H1 (cell line): ENCODE data around the gene PPA1. TPM values are rescaled to one million over a fixed set of nuclear protein-coding genes. Genes with fewer than 3 reads are reported as not detected.

ENCODE experiments used
- CTCF ChIA-PET: fragments of 300-600 bp; sonication (Branson Sonifier 250); formaldehyde crosslinking; loops from one replicate; lab custom pipeline; 2021; ENCODE audit not compliant: partially characterized antibody; lab: Charles Lee
- POLR2A ChIA-PET: fragments of 300-600 bp; sonication (Branson Sonifier 250); formaldehyde crosslinking; loops from one replicate; lab custom pipeline; 2021; ENCODE audit warnings: inconsistent platforms; ENCODE audit not compliant: partially characterized antibody; lab: Charles Lee
- DNase-seq, 2 experiments: peaks; one replicate each; pipeline versions ENCODE4 v3.0.0 to v3.0.0-alpha.2; 2010 to 2022; ENCODE audit warnings: low spot score in 2 of 2, low read depth in 1 of 2, mixed read lengths in 1 of 2
- FAIRE-seq: peaks from 2 replicates; lab custom pipeline; 2011; peaks lifted over from hg19 to GRCh38; lab: Jason Lieb, UNC
- H2AFZ ChIP-seq: 2 replicates; pipeline ENCODE4 v1.8.1; 2012; ENCODE audit warnings: low read length, inconsistent platforms
- H2AK5ac ChIP-seq: 2 replicates; pipeline ENCODE4 v1.6.1; 2013; ENCODE audit warnings: low read depth, low read length
- H2BK120ac ChIP-seq: replicated peaks from 2 replicates; pipeline ENCODE3; 2013; ENCODE audit warnings: low read depth, low read length, inconsistent platforms
- H2BK12ac ChIP-seq: 2 replicates; pipeline ENCODE4 v1.6.1; 2013; ENCODE audit warnings: low read depth, low read length
- H2BK15ac ChIP-seq: 2 replicates; pipeline ENCODE4 v1.6.1; 2013; ENCODE audit warnings: low read length
- H2BK20ac ChIP-seq: 2 replicates; pipeline ENCODE4 v1.6.1; 2013; ENCODE audit warnings: low read length
- H2BK5ac ChIP-seq: 2 replicates; pipeline ENCODE4 v1.6.1; 2013; ENCODE audit warnings: low read depth, low read length
- H3K14ac ChIP-seq: 2 replicates; pipeline ENCODE4 v1.6.1; 2013; ENCODE audit warnings: inconsistent platforms; ENCODE audit not compliant: insufficient read length
- H3K18ac ChIP-seq: 2 replicates; pipeline ENCODE4 v1.6.1; 2013; ENCODE audit warnings: low read length; ENCODE audit errors: extremely low read depth
- H3K23ac ChIP-seq: 2 replicates; pipeline ENCODE4 v1.6.1; 2013; ENCODE audit warnings: inconsistent platforms; ENCODE audit not compliant: insufficient read length
- H3K23me2 ChIP-seq: 2 replicates; pipeline ENCODE4 v1.6.1; 2013; ENCODE audit warnings: low read depth, low read length
- H3K27ac ChIP-seq: 2 replicates; pipeline ENCODE4 v1.6.1; 2011; ENCODE audit warnings: low read depth, low read length, inconsistent platforms
- H3K27me3 ChIP-seq, 4 experiments: replicated peaks in 1 of 4; 1 replicate in 1 of 4; 2 replicates in 3 of 4; pipeline versions ENCODE4 v1.6.1 to v1.8.1; 2011 to 2013; ENCODE audit warnings: low read length in 3 of 4, mild to moderate bottlenecking in 3 of 4, inconsistent platforms in 2 of 4, mixed read lengths in 2 of 4, moderate library complexity in 1 of 4; ENCODE audit not compliant: control insufficient read depth in 3 of 4, insufficient read depth in 3 of 4; ENCODE audit errors: extremely low read depth in 1 of 4
- H3K36me3 ChIP-seq, 4 experiments: 2 replicates each; pipeline versions ENCODE4 v1.6.1 to v1.8.1; 2011 to 2013; ENCODE audit warnings: mild to moderate bottlenecking in 4 of 4, low read length in 3 of 4, moderate library complexity in 2 of 4, control low read depth in 1 of 4, inconsistent platforms in 1 of 4; ENCODE audit not compliant: insufficient read depth in 4 of 4, control insufficient read depth in 2 of 4
- H3K4ac ChIP-seq: replicated peaks from 2 replicates; pipeline ENCODE3; 2013; ENCODE audit warnings: low read length, low read depth, mixed read lengths, inconsistent platforms; ENCODE audit not compliant: insufficient read length
- H3K4me1 ChIP-seq, 4 experiments: replicated peaks in 1 of 4; 1 replicate in 1 of 4; 2 replicates in 3 of 4; pipeline versions ENCODE4 v1.6.1 to v1.8.1; 2011 to 2013; ENCODE audit warnings: low read length in 3 of 4, inconsistent platforms in 2 of 4, mixed read lengths in 1 of 4; ENCODE audit not compliant: insufficient read depth in 4 of 4, control insufficient read depth in 3 of 4
- H3K4me2 ChIP-seq, 2 experiments: 2 replicates each; pipeline versions ENCODE4 v1.6.1 to v1.8.1; 2011 to 2013; ENCODE audit warnings: low read depth in 2 of 2, low read length in 2 of 2, control low read depth in 1 of 2, inconsistent platforms in 1 of 2, mild to moderate bottlenecking in 1 of 2; ENCODE audit not compliant: insufficient read depth in 1 of 2
- H3K4me3 ChIP-seq, 4 experiments: fragments of 200-600, 300-600 bp in 1 of 4; sonication (generic), shearing (Covaris generic), sonication (Bioruptor Twin) in 1 of 4; 2 replicates each; pipeline versions ENCODE4 v1.5.1 to v1.8.1; 2011 to 2016; ENCODE audit warnings: low read length in 4 of 4, low read depth in 3 of 4, control low read depth in 2 of 4, inconsistent platforms in 2 of 4, mild to moderate bottlenecking in 2 of 4, mixed read lengths in 1 of 4, moderate library complexity in 1 of 4; ENCODE audit not compliant: insufficient read depth in 2 of 4; ENCODE audit errors: extremely low read depth in 1 of 4
- H3K56ac ChIP-seq: replicated peaks from 2 replicates; pipeline ENCODE3; 2013; ENCODE audit warnings: low read depth, mild to moderate bottlenecking, mixed read lengths, low read length, inconsistent platforms; ENCODE audit not compliant: insufficient read length
- H3K79me1 ChIP-seq: 2 replicates; pipeline ENCODE4 v1.6.1; 2013; ENCODE audit warnings: low read depth, low read length, control low read depth
- H3K79me2 ChIP-seq, 2 experiments: 2 replicates each; pipeline versions ENCODE4 v1.6.1 to v1.8.1; 2012 to 2013; ENCODE audit warnings: low read length in 2 of 2, mild to moderate bottlenecking in 2 of 2, inconsistent platforms in 1 of 2; ENCODE audit not compliant: insufficient read depth in 2 of 2, control insufficient read depth in 1 of 2
- H3K9ac ChIP-seq, 4 experiments: replicated peaks in 1 of 4; 1 replicate in 1 of 4; 2 replicates in 3 of 4; pipeline versions ENCODE4 v1.6.1 to v1.8.1; 2011 to 2013; ENCODE audit warnings: low read depth in 3 of 4, low read length in 3 of 4, control low read depth in 2 of 4, mild to moderate bottlenecking in 2 of 4, moderate library complexity in 2 of 4, inconsistent platforms in 1 of 4; ENCODE audit errors: extremely low read depth in 1 of 4
- H3K9me3 ChIP-seq, 2 experiments: 2 replicates each; pipeline versions ENCODE4 v1.6.1 to v1.8.1; 2012 to 2013; ENCODE audit warnings: mild to moderate bottlenecking in 2 of 2, moderate library complexity in 2 of 2, control low read depth in 1 of 2, inconsistent platforms in 1 of 2, low read depth in 1 of 2, low read length in 1 of 2, mixed read lengths in 1 of 2; ENCODE audit not compliant: insufficient read depth in 2 of 2
- H4K20me1 ChIP-seq, 2 experiments: replicated peaks in 1 of 2; 2 replicates each; pipeline versions ENCODE3 to v1.8.1; 2011 to 2013; ENCODE audit warnings: inconsistent platforms in 2 of 2, low read length in 2 of 2, mild to moderate bottlenecking in 1 of 2; ENCODE audit not compliant: insufficient read depth in 2 of 2, control insufficient read depth in 1 of 2
- H4K5ac ChIP-seq: 2 replicates; pipeline ENCODE4 v1.6.1; 2013; ENCODE audit warnings: low read length, low read depth, mixed read lengths, inconsistent platforms; ENCODE audit not compliant: insufficient read length
- H4K8ac ChIP-seq: 2 replicates; pipeline ENCODE4 v1.8.0; 2013; ENCODE audit warnings: mild to moderate bottlenecking, moderate library complexity, low read length, inconsistent platforms; ENCODE audit not compliant: insufficient read depth; ENCODE audit errors: extremely low read depth
- H4K91ac ChIP-seq: replicated peaks from 2 replicates; pipeline ENCODE3; 2013; ENCODE audit warnings: low read length, mixed read lengths, inconsistent platforms; ENCODE audit not compliant: insufficient read length
- ATF3 ChIP-seq: IDR thresholded peaks from 2 replicates; pipeline ENCODE4 v1.6.1; 2011; ENCODE audit warnings: low read depth, mild to moderate bottlenecking, low read length; ENCODE audit not compliant: insufficient read depth
- EGR1 ChIP-seq: IDR thresholded peaks from 2 replicates; pipeline ENCODE4 v1.6.1; 2011; ENCODE audit warnings: low read depth, low read length, borderline replicate concordance
- FOSL1 ChIP-seq: IDR thresholded peaks from 2 replicates; pipeline ENCODE4 v1.6.1; 2011; ENCODE audit warnings: mild to moderate bottlenecking, low read depth, low read length, moderate library complexity; ENCODE audit not compliant: insufficient read depth
- HDAC2 ChIP-seq, 2 experiments: fragments of 300-600 bp in 1 of 2; sonication (generic) in 1 of 2; IDR thresholded peaks; 2 replicates each; pipeline ENCODE4 v1.6.1; 2011 to 2012; ENCODE audit warnings: low read depth in 2 of 2, low read length in 2 of 2, mild to moderate bottlenecking in 2 of 2, moderate library complexity in 2 of 2, borderline replicate concordance in 1 of 2, inconsistent platforms in 1 of 2
- JUN ChIP-seq: IDR thresholded peaks from 2 replicates; pipeline ENCODE4 v1.6.1; 2011; ENCODE audit warnings: low read depth, mild to moderate bottlenecking, improper control_type of control experiment, low read length
- KDM1A ChIP-seq: fragments of 200-600, 300-600 bp; sonication (generic); IDR thresholded peaks from 2 replicates; pipeline ENCODE4 v1.7.1; 2016; ENCODE audit warnings: mild to moderate bottlenecking, low read length, borderline replicate concordance
- MAFK ChIP-seq: IDR thresholded peaks from 2 replicates; pipeline ENCODE4 v1.6.1; 2012; ENCODE audit warnings: low read depth, mild to moderate bottlenecking, improper control_type of control experiment, low read length
- POLR2A ChIP-seq, 2 experiments: IDR thresholded peaks; 1 replicate in 1 of 2; 2 replicates in 1 of 2; pipeline ENCODE4 v1.6.1; 2011; ENCODE audit warnings: low read depth in 2 of 2, low read length in 2 of 2, mild to moderate bottlenecking in 2 of 2; ENCODE audit errors: control extremely low read depth in 1 of 2
- RFX5 ChIP-seq: IDR thresholded peaks from 2 replicates; pipeline ENCODE4 v1.6.1; 2011; ENCODE audit warnings: low read depth, low read length, improper control_type of control experiment, borderline replicate concordance
- TBP ChIP-seq: IDR thresholded peaks from 2 replicates; pipeline ENCODE4 v1.6.1; 2011; ENCODE audit warnings: low read depth, low read length, improper control_type of control experiment
- ZNF274 ChIP-seq: IDR thresholded peaks from 2 replicates; pipeline ENCODE4 v1.7.0; 2012; ENCODE audit warnings: low read length, borderline replicate concordance; ENCODE audit errors: extremely low read depth
- WGBS, 2 experiments: shearing (Covaris generic) in 1 of 2; methylation state at CpG; one replicate each; pipeline versions ENCODE4 v1.1.6 to v1.1.7; 2013 to 2015; ENCODE audit warnings: low lambda C conversion rate in 2 of 2, mixed read lengths in 2 of 2, inconsistent platforms in 1 of 2, low coverage in 1 of 2, missing lambda C conversion rate in 1 of 2; ENCODE audit not compliant: insufficient replicate concordance in 2 of 2, insufficient coverage in 1 of 2, insufficient read length in 1 of 2; ENCODE audit errors: extremely low coverage in 1 of 2, missing lambda C conversion rate in 1 of 2; 5-methylcytosine and 5-hydroxymethylcytosine counted together
- polyA plus RNA-seq, 7 experiments: library from polyadenylated mRNA; depleted of rRNA in 3 of 7; stranded (reverse) in 5 of 7; unstranded in 2 of 7; fragments of >200 nt in 5 of 7; fragments of 200-250 nt in 2 of 7; gene quantifications; 1 replicate in 5 of 7; 2 replicates in 1 of 7; 4 replicates in 1 of 7; pipeline versions ENCODE4 v1.2.1 to v1.2.3, GENCODE V29; 2011 to 2013; ENCODE audit warnings: missing spikeins in 2 of 7, mixed read lengths in 2 of 7
- total RNA-seq: library from RNA; stranded (reverse); fragmentation: NEBNext Ultra II Directional; extraction: Animal tissue kit (Norgen Biotek cat#: 25700); gene quantifications from 2 replicates; pipeline ENCODE4 v1.2.1, GENCODE V29; 2021

Gene PPA1
- total and polyA plus RNA-seq, 2 of the 8 experiments (the other 6 are each of a cell fraction or from before 2014, with no cell fraction given): 77.0 to 191 TPM

GRCh38 chr10:70191161-70191971 lies 41.9 kb downstream of the PPA1 start:
- H3K36me3 ChIP-seq: no peaks in the 10 kb centered on the region
- no peak overlapping the region for H3K18ac ChIP-seq
- H2BK5ac ChIP-seq: no peak overlapping the region
- no peak overlapping the region for H2BK120ac ChIP-seq
- no peak overlapping the region for H3K27ac ChIP-seq
- no peak overlapping the region for H3K14ac ChIP-seq
- H3K79me1 ChIP-seq: no peaks in the 10 kb centered on the region
- no peak overlapping the region for H4K8ac ChIP-seq
- H3K9ac ChIP-seq: peak overlapping the region in 1 of 4 experiments; percentile 8; a peak in 1 of 7 replicates
- CTCF ChIA-PET: interaction anchor here (1.0 kb wide), 1 partner anchor 13 kb away, joined by 3 read pairs; no protein-coding TSS in a partner anchor
- H4K5ac ChIP-seq: no peak overlapping the region
- H3K79me2 ChIP-seq: no peaks in the 10 kb centered on the region
- H2AFZ ChIP-seq: no peak overlapping the region
- no peaks in the 10 kb centered on the region for H4K20me1 ChIP-seq
- no peak overlapping the region for H3K4me3 ChIP-seq
- H4K91ac ChIP-seq: no peak overlapping the region
- 82% methylated on average over 4 of the region's 4 CpGs; no CpG with 5 or more reads in 1 of the 2 experiments for WGBS, 2 experiments
- H2BK20ac ChIP-seq: no peak overlapping the region
- no peaks in the 10 kb centered on the region for H3K4me1 ChIP-seq
- no peak overlapping the region for H2BK15ac ChIP-seq
- H3K23me2 ChIP-seq: no peaks in the 10 kb centered on the region
- POLR2A ChIA-PET: no interaction called here
- H3K56ac ChIP-seq: no peak overlapping the region
- no peak for FAIRE-seq
- H3K9me3 ChIP-seq: no peaks in the 10 kb centered on the region
- TF ChIP-seq MAFK (no peak), ZNF274 (no peak), EGR1 (no peak), RFX5 (no peak), JUN (no peak), POLR2A (IDR thresholded peaks at IDR 0.05; ENCODE audit: control extremely low read depth in 1 of 2, low read depth in 2 of 2, low read length in 2 of 2) (no peak), HDAC2 (IDR thresholded peaks at IDR 0.05; ENCODE audit: borderline replicate concordance in 1 of 2, low read depth in 2 of 2, low read length in 2 of 2) (no peak), FOSL1 (no peak), KDM1A (no peak), ATF3 (no peak), TBP (no peak)
- TF ChIP-seq, all 59 proteins: peak for 0
- no peak overlapping the region for H3K4me2 ChIP-seq
- no peak overlapping the region for H3K23ac ChIP-seq
- no peak for DNase-seq
- H3K4ac ChIP-seq: no peak overlapping the region
- H3K27me3 ChIP-seq: no peaks in the 10 kb centered on the region
- H2AK5ac ChIP-seq: no peak overlapping the region
- H2BK12ac ChIP-seq: no peak overlapping the region
